SK-N-SH treated with all-trans-retinoic acid at 6 μM for 48 hours (cell line): Measurements from ENCODE around the gene SDR39U1.

ENCODE experiments used
- ARNTL ChIP-seq: fragments of 450-650 bp; formaldehyde crosslinking; IDR thresholded peaks from 2 replicates; pipeline ENCODE4 v1.5.0; 2020; ENCODE audit warnings: low read depth, mild to moderate bottlenecking, moderate library complexity, borderline replicate concordance
- RARB ChIP-seq: fragments of 250-450 bp; sonication (Bioruptor Pico); IDR thresholded peaks from 2 replicates; pipeline ENCODE4 v1.8.0; 2021; ENCODE audit warnings: mild to moderate bottlenecking, moderate library complexity
- ZFP3 ChIP-seq: fragments of 250-450 bp; sonication (Bioruptor Pico); IDR thresholded peaks from 2 replicates; pipeline ENCODE4 v1.5.0; 2020; ENCODE audit warnings: mild to moderate bottlenecking, moderate library complexity
- ZFP30 ChIP-seq: fragments of 450-650 bp; formaldehyde crosslinking; IDR thresholded peaks from 2 replicates; pipeline ENCODE4 v1.5.0; 2022; ENCODE audit warnings: mild to moderate bottlenecking, moderate library complexity
- TF ChIP-seq, protein P1 (sequence below): fragments of 250-450 bp; sonication (Bioruptor Pico); IDR thresholded peaks from 2 replicates; pipeline ENCODE4 v1.8.0; 2020; ENCODE audit warnings: mild to moderate bottlenecking, moderate library complexity, borderline replicate concordance
- TF ChIP-seq, protein P2 (sequence below): fragments of 250-450 bp; sonication (Bioruptor Pico); IDR thresholded peaks from 2 replicates; pipeline ENCODE4 v1.8.0; 2021; ENCODE audit warnings: low read depth, mild to moderate bottlenecking, moderate library complexity, borderline replicate concordance

DNA sequence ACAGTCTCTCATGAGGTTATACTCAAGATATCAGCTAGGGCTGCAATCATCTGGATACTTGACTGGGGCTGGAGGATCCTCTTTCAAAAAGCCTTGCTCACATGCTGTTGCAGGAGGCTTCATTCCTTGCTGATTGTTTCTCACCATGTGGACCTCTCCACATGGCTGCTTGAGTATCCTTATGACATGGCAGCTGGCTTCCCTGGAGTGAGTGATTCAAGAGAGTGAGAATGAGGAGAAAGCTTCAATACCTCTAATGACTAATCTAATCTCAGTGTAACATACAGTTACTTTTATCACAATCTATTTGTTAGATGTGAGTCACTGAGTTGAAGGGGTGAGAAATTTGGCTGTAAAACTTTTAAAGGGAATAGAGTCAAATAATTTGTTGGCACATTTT, 14.4 kb upstream of the SDR39U1 start:
- no peak for TF ChIP-seq ZFP30
- TF ChIP-seq ARNTL: no peak
- TF ChIP-seq, protein P1, sequence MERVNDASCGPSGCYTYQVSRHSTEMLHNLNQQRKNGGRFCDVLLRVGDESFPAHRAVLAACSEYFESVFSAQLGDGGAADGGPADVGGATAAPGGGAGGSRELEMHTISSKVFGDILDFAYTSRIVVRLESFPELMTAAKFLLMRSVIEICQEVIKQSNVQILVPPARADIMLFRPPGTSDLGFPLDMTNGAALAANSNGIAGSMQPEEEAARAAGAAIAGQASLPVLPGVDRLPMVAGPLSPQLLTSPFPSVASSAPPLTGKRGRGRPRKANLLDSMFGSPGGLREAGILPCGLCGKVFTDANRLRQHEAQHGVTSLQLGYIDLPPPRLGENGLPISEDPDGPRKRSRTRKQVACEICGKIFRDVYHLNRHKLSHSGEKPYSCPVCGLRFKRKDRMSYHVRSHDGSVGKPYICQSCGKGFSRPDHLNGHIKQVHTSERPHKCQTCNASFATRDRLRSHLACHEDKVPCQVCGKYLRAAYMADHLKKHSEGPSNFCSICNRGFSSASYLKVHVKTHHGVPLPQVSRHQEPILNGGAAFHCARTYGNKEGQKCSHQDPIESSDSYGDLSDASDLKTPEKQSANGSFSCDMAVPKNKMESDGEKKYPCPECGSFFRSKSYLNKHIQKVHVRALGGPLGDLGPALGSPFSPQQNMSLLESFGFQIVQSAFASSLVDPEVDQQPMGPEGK (CRISPR knock-in tag): no peak
- TF ChIP-seq RARB (CRISPR knock-in tag): no peak
- no peak for TF ChIP-seq ZFP3 (CRISPR knock-in tag)
- TF ChIP-seq, protein P2, sequence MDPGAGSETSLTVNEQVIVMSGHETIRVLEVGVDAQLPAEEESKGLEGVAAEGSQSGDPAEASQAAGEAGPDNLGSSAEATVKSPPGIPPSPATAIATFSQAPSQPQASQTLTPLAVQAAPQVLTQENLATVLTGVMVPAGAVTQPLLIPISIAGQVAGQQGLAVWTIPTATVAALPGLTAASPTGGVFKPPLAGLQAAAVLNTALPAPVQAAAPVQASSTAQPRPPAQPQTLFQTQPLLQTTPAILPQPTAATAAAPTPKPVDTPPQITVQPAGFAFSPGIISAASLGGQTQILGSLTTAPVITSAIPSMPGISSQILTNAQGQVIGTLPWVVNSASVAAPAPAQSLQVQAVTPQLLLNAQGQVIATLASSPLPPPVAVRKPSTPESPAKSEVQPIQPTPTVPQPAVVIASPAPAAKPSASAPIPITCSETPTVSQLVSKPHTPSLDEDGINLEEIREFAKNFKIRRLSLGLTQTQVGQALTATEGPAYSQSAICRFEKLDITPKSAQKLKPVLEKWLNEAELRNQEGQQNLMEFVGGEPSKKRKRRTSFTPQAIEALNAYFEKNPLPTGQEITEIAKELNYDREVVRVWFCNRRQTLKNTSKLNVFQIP: no peak
